ENCODE results near the gene LRRC8C.

The LRRC8C gene

GRCh38 chr1:89672489-89673183 is 39.7 kb downstream of the LRRC8C start:
- Histone ChIP-seq H3K79me1 (ENCODE audit: low read depth, low read length) (no peaks in the 10 kb centered on the region), H3K14ac (ENCODE audit: low read length) (no peak overlapping the region), H3K9me3 (replicated peaks in 1 of 2; ENCODE audit: control insufficient read depth in 2 of 2, insufficient read depth in 1 of 2, low read depth in 1 of 2, low read length in 2 of 2) (no peaks in the 10 kb centered on the region), H3K4me2 (ENCODE audit: insufficient read depth, low read length, poor library complexity, severe bottlenecking) (no peak overlapping the region), H3K23ac (ENCODE audit: low read depth, low read length, poor library complexity) (no peak overlapping the region), H3K27me3 (ENCODE audit: control insufficient read depth in 3 of 3, insufficient read depth in 3 of 3, low read depth in 1 of 3, low read length in 3 of 3) (no peaks in the 10 kb centered on the region), H2BK120ac (ENCODE audit: low read depth, low read length) (no peak overlapping the region), H3K4me3 (ENCODE audit: low read length in 2 of 2) (no peak overlapping the region), H2BK15ac (ENCODE audit: low read length) (no peak overlapping the region), H3K4me1 (ENCODE audit: control insufficient read depth in 2 of 2, insufficient read depth in 1 of 2, low read depth in 1 of 2, low read length in 2 of 2) (peaks cover 0 to 2% of the 10 kb centered on the region in 2 donors), H2AFZ (ENCODE audit: low read length) (no peak overlapping the region), H3K4ac (ENCODE audit: low read length) (no peak overlapping the region), H2BK12ac (ENCODE audit: low read length) (no peak overlapping the region), H3K9ac (ENCODE audit: low read depth, low read length, poor library complexity) (no peak overlapping the region), H3K36me3 (replicated peaks in 1 of 2; ENCODE audit: control insufficient read depth in 2 of 2, insufficient read depth in 2 of 2, low read length in 2 of 2) (no peaks in the 10 kb centered on the region), H3K18ac (ENCODE audit: low read length) (no peak overlapping the region), H2BK5ac (ENCODE audit: low read length) (no peak overlapping the region), H2AK5ac (ENCODE audit: low read depth, low read length) (no peak overlapping the region), H4K8ac (ENCODE audit: low read depth, low read length) (no peak overlapping the region), H4K91ac (ENCODE audit: low read depth, low read length, poor library complexity) (no peak overlapping the region), H3K27ac (replicated peaks; ENCODE audit: low read length) (no peak overlapping the region)
- no peak for DNase-seq (ENCODE audit: low spot score)
- WGBS, 2 donors (ENCODE audit: extremely low coverage in 2 of 2, insufficient read length in 2 of 2, insufficient replicate concordance in 1 of 2), result no CpG with 5 or more reads among the region's 6 CpGs

GRCh38 chr1:89673251-89673650 is 40.3 kb downstream of the LRRC8C start:
- Histone ChIP-seq H3K14ac (ENCODE audit: low read length) (no peak overlapping the region), H4K8ac (ENCODE audit: low read depth, low read length) (no peak overlapping the region), H4K91ac (ENCODE audit: low read depth, low read length, poor library complexity) (no peak overlapping the region), H3K36me3 (replicated peaks in 1 of 2; ENCODE audit: control insufficient read depth in 2 of 2, insufficient read depth in 2 of 2, low read length in 2 of 2) (no peaks in the 10 kb centered on the region), H3K9me3 (replicated peaks in 1 of 2; ENCODE audit: control insufficient read depth in 2 of 2, insufficient read depth in 1 of 2, low read depth in 1 of 2, low read length in 2 of 2) (no peaks in the 10 kb centered on the region), H2BK120ac (ENCODE audit: low read depth, low read length) (no peak overlapping the region), H3K27me3 (ENCODE audit: control insufficient read depth in 3 of 3, insufficient read depth in 3 of 3, low read depth in 1 of 3, low read length in 3 of 3) (no peaks in the 10 kb centered on the region), H3K4ac (ENCODE audit: low read length) (no peak overlapping the region), H3K79me1 (ENCODE audit: low read depth, low read length) (no peaks in the 10 kb centered on the region), H3K18ac (ENCODE audit: low read length) (no peak overlapping the region), H2BK5ac (ENCODE audit: low read length) (no peak overlapping the region), H2BK12ac (ENCODE audit: low read length) (no peak overlapping the region), H3K4me2 (ENCODE audit: insufficient read depth, low read length, poor library complexity, severe bottlenecking) (no peak overlapping the region), H3K9ac (ENCODE audit: low read depth, low read length, poor library complexity) (no peak overlapping the region), H3K23ac (ENCODE audit: low read depth, low read length, poor library complexity) (no peak overlapping the region), H2AK5ac (ENCODE audit: low read depth, low read length) (no peak overlapping the region), H2BK15ac (ENCODE audit: low read length) (no peak overlapping the region), H2AFZ (ENCODE audit: low read length) (no peak overlapping the region), H3K4me1 (ENCODE audit: control insufficient read depth in 2 of 2, insufficient read depth in 1 of 2, low read depth in 1 of 2, low read length in 2 of 2) (peaks cover 0 to 2% of the 10 kb centered on the region in 2 donors), H3K27ac (replicated peaks; ENCODE audit: low read length) (no peak overlapping the region), H3K4me3 (ENCODE audit: low read length in 2 of 2) (no peak overlapping the region)
- no CpG with 5 or more reads among the region's 4 CpGs for WGBS, 2 donors (ENCODE audit: extremely low coverage in 2 of 2, insufficient read length in 2 of 2, insufficient replicate concordance in 1 of 2)
- no peak for DNase-seq (ENCODE audit: low spot score)

- Histone ChIP-seq H3K14ac (ENCODE audit: low read length) (no peak overlapping the region), H3K4ac (ENCODE audit: low read length) (no peak overlapping the region), H2BK12ac (ENCODE audit: low read length) (no peak overlapping the region), H3K79me1 (ENCODE audit: low read depth, low read length) (no peaks in the 10 kb centered on the region), H3K9me3 (replicated peaks in 1 of 2; ENCODE audit: control insufficient read depth in 2 of 2, insufficient read depth in 1 of 2, low read depth in 1 of 2, low read length in 2 of 2) (no peaks in the 10 kb centered on the region), H3K27ac (replicated peaks; ENCODE audit: low read length) (no peak overlapping the region), H2BK120ac (ENCODE audit: low read depth, low read length) (no peak overlapping the region), H4K91ac (ENCODE audit: low read depth, low read length, poor library complexity) (no peak overlapping the region), H3K27me3 (ENCODE audit: control insufficient read depth in 3 of 3, insufficient read depth in 3 of 3, low read depth in 1 of 3, low read length in 3 of 3) (no peaks in the 10 kb centered on the region), H2AFZ (ENCODE audit: low read length) (no peak overlapping the region), H3K18ac (ENCODE audit: low read length) (no peak overlapping the region), H4K8ac (ENCODE audit: low read depth, low read length) (no peak overlapping the region), H2AK5ac (ENCODE audit: low read depth, low read length) (no peak overlapping the region), H3K9ac (ENCODE audit: low read depth, low read length, poor library complexity) (no peak overlapping the region), H3K23ac (ENCODE audit: low read depth, low read length, poor library complexity) (no peak overlapping the region), H2BK15ac (ENCODE audit: low read length) (no peak overlapping the region), H3K4me1 (ENCODE audit: control insufficient read depth in 2 of 2, insufficient read depth in 1 of 2, low read depth in 1 of 2, low read length in 2 of 2) (no peaks in the 10 kb centered on the region), H2BK5ac (ENCODE audit: low read length) (no peak overlapping the region), H3K36me3 (replicated peaks in 1 of 2; ENCODE audit: control insufficient read depth in 2 of 2, insufficient read depth in 2 of 2, low read length in 2 of 2) (no peaks in the 10 kb centered on the region), H3K4me3 (ENCODE audit: low read length in 2 of 2) (no peak overlapping the region), H3K4me2 (ENCODE audit: insufficient read depth, low read length, poor library complexity, severe bottlenecking) (no peak overlapping the region)
- WGBS, 2 donors (ENCODE audit: extremely low coverage in 2 of 2, insufficient read length in 2 of 2, insufficient replicate concordance in 1 of 2), result no CpG with 5 or more reads among the region's 4 CpGs
- no peak for DNase-seq (ENCODE audit: low spot score)
Observed at GRCh38 chr1:89675677-89676076, 42.8 kb downstream of the LRRC8C start.

GRCh38 chr1:89681045-89681729 is 48.3 kb downstream of the LRRC8C start:
- DNase-seq (ENCODE audit: low spot score), result no peak
- no peak overlapping the region for H2BK15ac ChIP-seq (ENCODE audit: low read length)
- no peaks in the 10 kb centered on the region for H3K79me1 ChIP-seq (ENCODE audit: low read depth, low read length)
- no peak overlapping the region for H2BK5ac ChIP-seq (ENCODE audit: low read length)
- H2AFZ ChIP-seq (ENCODE audit: low read length), result no peak overlapping the region
- no peak overlapping the region for H4K8ac ChIP-seq (ENCODE audit: low read depth, low read length)
- H2BK12ac ChIP-seq (ENCODE audit: low read length), result no peak overlapping the region
- no peak overlapping the region for H3K27ac ChIP-seq (replicated peaks; ENCODE audit: low read length)
- H3K9me3 ChIP-seq (replicated peaks in 1 of 2; ENCODE audit: control insufficient read depth in 2 of 2, insufficient read depth in 1 of 2, low read depth in 1 of 2, low read length in 2 of 2), result no peaks in the 10 kb centered on the region
- H3K4me1 ChIP-seq (ENCODE audit: control insufficient read depth in 2 of 2, insufficient read depth in 1 of 2, low read depth in 1 of 2, low read length in 2 of 2), result no peaks in the 10 kb centered on the region
- H3K9ac ChIP-seq (ENCODE audit: low read depth, low read length, poor library complexity), result no peak overlapping the region
- H2AK5ac ChIP-seq (ENCODE audit: low read depth, low read length), result no peak overlapping the region
- no peak overlapping the region for H3K18ac ChIP-seq (ENCODE audit: low read length)
- no peaks in the 10 kb centered on the region for H3K36me3 ChIP-seq (replicated peaks in 1 of 2; ENCODE audit: control insufficient read depth in 2 of 2, insufficient read depth in 2 of 2, low read length in 2 of 2)
- H3K4me3 ChIP-seq (ENCODE audit: low read length in 2 of 2), result no peak overlapping the region
- no peak overlapping the region for H3K4me2 ChIP-seq (ENCODE audit: insufficient read depth, low read length, poor library complexity, severe bottlenecking)
- no peak overlapping the region for H3K23ac ChIP-seq (ENCODE audit: low read depth, low read length, poor library complexity)
- H3K4ac ChIP-seq (ENCODE audit: low read length), result no peak overlapping the region
- WGBS, 2 donors (ENCODE audit: extremely low coverage in 2 of 2, insufficient read length in 2 of 2, insufficient replicate concordance in 1 of 2), result no CpG with 5 or more reads among the region's 2 CpGs
- H3K27me3 ChIP-seq (ENCODE audit: control insufficient read depth in 3 of 3, insufficient read depth in 3 of 3, low read depth in 1 of 3, low read length in 3 of 3), result no peaks in the 10 kb centered on the region
- no peak overlapping the region for H4K91ac ChIP-seq (ENCODE audit: low read depth, low read length, poor library complexity)
- no peak overlapping the region for H2BK120ac ChIP-seq (ENCODE audit: low read depth, low read length)
- no peak overlapping the region for H3K14ac ChIP-seq (ENCODE audit: low read length)

Measured in neuronal stem cell (in vitro differentiated cells).